GM19193 (cell line): ENCODE data around the gene PLA2G10.
A peak's percentile ranks its signal among the peaks of the same experiment; 100 is the strongest.

Source experiments
- POLR2A ChIP-seq: IDR thresholded peaks from 4 replicates; pipeline ENCODE4 v1.6.1; 2011; ENCODE audit not compliant: insufficient read depth, insufficient read length; ENCODE audit errors: extremely low read depth

PLA2G10 gene

GRCh38 chr16:14652726-14653125 is 41.4 kb downstream of the PLA2G10 start:
- TF ChIP-seq POLR2A, result no peak

- TF ChIP-seq POLR2A, result no peak
Observed at GRCh38 chr16:14650629-14651028, 43.5 kb downstream of the PLA2G10 start.

- TF ChIP-seq POLR2A, result no peak
Observed at GRCh38 chr16:14649816-14650215, 44.3 kb downstream of the PLA2G10 start.

- TF ChIP-seq POLR2A, result no peak
Observed at GRCh38 chr16:14641926-14642325, 52.2 kb downstream of the PLA2G10 start.

- no peak for TF ChIP-seq POLR2A
Observed at GRCh38 chr16:14641206-14641605, 52.9 kb downstream of the PLA2G10 start.

GRCh38 chr16:14640538-14640937 is 53.6 kb downstream of the PLA2G10 start:
- TF ChIP-seq POLR2A, result no peak

- TF ChIP-seq POLR2A, result no peak
Observed at GRCh38 chr16:14635395-14636165, 58.5 kb downstream of the PLA2G10 start.

GRCh38 chr16:14634389-14634725 is 59.8 kb downstream of the PLA2G10 start:
- no peak for TF ChIP-seq POLR2A

GRCh38 chr16:14632693-14633569 is 61.2 kb downstream of the PLA2G10 start, which contains the start of gene BFAR:
Gene BFAR (plus strand): TSS chr16:14632951. CDS start chr16:14644347, 11,396 bp downstream.
- TF ChIP-seq POLR2A, result peak; percentile 99

GRCh38 chr16:14629919-14630619 is 64.0 kb downstream of the PLA2G10 start, which contains the start of gene PARN:
Gene PARN (minus strand): TSS chr16:14630260. CDS start chr16:14630125, 135 bp downstream.
- peak; percentile 98 for TF ChIP-seq POLR2A

- no peak for TF ChIP-seq POLR2A
Observed at GRCh38 chr16:14629612-14629918, 64.5 kb downstream of the PLA2G10 start.

GRCh38 chr16:14628806-14629611 is 65.1 kb downstream of the PLA2G10 start:
- no peak for TF ChIP-seq POLR2A

- TF ChIP-seq POLR2A, result no peak
Observed at GRCh38 chr16:14627078-14627477, 67.0 kb downstream of the PLA2G10 start.
